OCI-LY3 (cell line): ENCODE results near the gene TJP1.

Source experiments
- H2AFZ ChIP-seq: fragments of 200-600, 300-600 bp; shearing (Covaris generic); 2 replicates; pipeline ENCODE4 v1.6.0; 2014; ENCODE audit warnings: antibody characterized with exemption, low read depth, low read length
- H3K27ac ChIP-seq: fragments of 200-600, 300-600 bp; sonication (generic); 2 replicates; pipeline ENCODE4 v1.5.1; 2014; ENCODE audit warnings: mild to moderate bottlenecking, low read length, moderate library complexity, mixed read lengths
- H3K27me3 ChIP-seq: fragments of 200-600, 300-600 bp; sonication (generic); 2 replicates; pipeline ENCODE4 v1.6.1; 2014; ENCODE audit warnings: low read depth, low read length, mixed read lengths
- H3K36me3 ChIP-seq: fragments of 200-600, 300-600 bp; sonication (generic); replicated peaks from 2 replicates; pipeline ENCODE3; 2014; ENCODE audit warnings: low read depth, low read length, mixed read lengths
- H3K4me1 ChIP-seq: fragments of 300-600, 200-600 bp; sonication (generic); 2 replicates; pipeline ENCODE4 v1.6.1; 2014; ENCODE audit warnings: low read length, mixed read lengths
- H3K4me2 ChIP-seq: fragments of 200-600, 300-600 bp; sonication (generic); 2 replicates; pipeline ENCODE4 v1.6.1; 2014; ENCODE audit warnings: low read length, mixed read lengths
- H3K4me3 ChIP-seq: fragments of 300-600, 200-600 bp; sonication (generic); 2 replicates; pipeline ENCODE4 v1.5.1; 2014; ENCODE audit warnings: antibody characterized with exemption, mild to moderate bottlenecking, low read length, moderate library complexity
- H3K79me2 ChIP-seq: fragments of 300-600, 200-600 bp; shearing (Covaris generic); 2 replicates; pipeline ENCODE4 v1.6.1; 2014; ENCODE audit warnings: mild to moderate bottlenecking, low read length, mixed read lengths
- H3K9ac ChIP-seq: fragments of 300-600, 200-600 bp; shearing (Covaris generic); 2 replicates; pipeline ENCODE4 v1.6.0; 2014; ENCODE audit warnings: mild to moderate bottlenecking, low read length, moderate library complexity
- H3K9me3 ChIP-seq: fragments of 200-600, 300-600 bp; shearing (Covaris generic); 2 replicates; pipeline ENCODE4 v1.6.1; 2014; ENCODE audit warnings: low read length, mixed read lengths; ENCODE audit not compliant: insufficient read depth
- H4K20me1 ChIP-seq: fragments of 200-600, 300-600 bp; sonication (generic); 2 replicates; pipeline ENCODE4 v1.6.1; 2016; ENCODE audit warnings: low read length, mixed read lengths; ENCODE audit not compliant: insufficient read depth
- EZH2phosphoT487 ChIP-seq: fragments of 200-600 bp; shearing (Covaris generic); IDR thresholded peaks from 2 replicates; pipeline ENCODE4 v1.6.1; 2018; ENCODE audit warnings: antibody characterized with exemption, mixed run types, low read depth
- TF ChIP-seq, protein P1 (sequence below): fragments of 200-600, 300-600 bp; sonication (generic); IDR thresholded peaks from 2 replicates; pipeline ENCODE4 v1.5.1; 2014; ENCODE audit warnings: antibody characterized with exemption, low read length, low read depth

Gene TJP1

GRCh38 chr15:29685156-29686078 lies 136.9 kb downstream of the TJP1 start:
- Histone ChIP-seq H3K79me2 (no peaks in the 10 kb centered on the region), H3K27me3 (no peaks in the 10 kb centered on the region), H4K20me1 (no peaks in the 10 kb centered on the region), H2AFZ (peak overlapping the region; percentile 21; the same call in 1 of the 2 replicates), H3K4me2 (peak overlapping the region; percentile 19), H3K36me3 (no peaks in the 10 kb centered on the region), H3K4me1 (peaks cover 14% of the 10 kb centered on the region), H3K9ac (no peak overlapping the region), H3K4me3 (no peak overlapping the region), H3K9me3 (no peaks in the 10 kb centered on the region), H3K27ac (no peak overlapping the region)
- TF ChIP-seq, protein P1, sequence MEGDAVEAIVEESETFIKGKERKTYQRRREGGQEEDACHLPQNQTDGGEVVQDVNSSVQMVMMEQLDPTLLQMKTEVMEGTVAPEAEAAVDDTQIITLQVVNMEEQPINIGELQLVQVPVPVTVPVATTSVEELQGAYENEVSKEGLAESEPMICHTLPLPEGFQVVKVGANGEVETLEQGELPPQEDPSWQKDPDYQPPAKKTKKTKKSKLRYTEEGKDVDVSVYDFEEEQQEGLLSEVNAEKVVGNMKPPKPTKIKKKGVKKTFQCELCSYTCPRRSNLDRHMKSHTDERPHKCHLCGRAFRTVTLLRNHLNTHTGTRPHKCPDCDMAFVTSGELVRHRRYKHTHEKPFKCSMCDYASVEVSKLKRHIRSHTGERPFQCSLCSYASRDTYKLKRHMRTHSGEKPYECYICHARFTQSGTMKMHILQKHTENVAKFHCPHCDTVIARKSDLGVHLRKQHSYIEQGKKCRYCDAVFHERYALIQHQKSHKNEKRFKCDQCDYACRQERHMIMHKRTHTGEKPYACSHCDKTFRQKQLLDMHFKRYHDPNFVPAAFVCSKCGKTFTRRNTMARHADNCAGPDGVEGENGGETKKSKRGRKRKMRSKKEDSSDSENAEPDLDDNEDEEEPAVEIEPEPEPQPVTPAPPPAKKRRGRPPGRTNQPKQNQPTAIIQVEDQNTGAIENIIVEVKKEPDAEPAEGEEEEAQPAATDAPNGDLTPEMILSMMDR, result no peak
- no peak for TF ChIP-seq EZH2phosphoT487

DNA sequence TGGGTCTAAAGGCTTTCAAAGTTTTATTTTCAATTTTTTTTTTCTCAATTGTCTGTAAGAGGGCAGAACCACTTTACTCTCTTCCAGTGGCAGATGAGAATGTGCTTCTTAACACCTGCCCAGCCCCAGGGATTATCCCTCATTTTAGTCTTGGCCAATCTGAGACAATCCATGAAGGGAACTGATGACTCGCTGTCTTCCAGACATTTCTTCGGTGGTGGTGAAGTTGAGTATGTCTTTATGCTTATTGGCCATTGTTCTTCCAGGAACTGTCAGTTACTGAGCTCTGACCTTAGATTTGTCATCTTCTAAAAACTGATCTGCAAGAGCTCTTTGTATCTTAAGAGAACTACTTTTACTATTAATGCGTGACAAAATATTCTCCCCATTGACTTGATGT lies 139.5 kb downstream of the TJP1 start:
- H3K4me3 ChIP-seq, result no peak overlapping the region
- H3K27ac ChIP-seq, result no peak overlapping the region
- H3K4me2 ChIP-seq, result no peak overlapping the region
- H4K20me1 ChIP-seq, result no peaks in the 10 kb centered on the region
- H3K4me1 ChIP-seq, result peaks cover 14% of the 10 kb centered on the region
- no peaks in the 10 kb centered on the region for H3K9me3 ChIP-seq
- H3K9ac ChIP-seq, result no peak overlapping the region
- H2AFZ ChIP-seq, result no peak overlapping the region
- no peak for TF ChIP-seq EZH2phosphoT487
- TF ChIP-seq, protein P1, result no peak
- H3K79me2 ChIP-seq, result no peaks in the 10 kb centered on the region
- H3K36me3 ChIP-seq, result no peaks in the 10 kb centered on the region
- no peaks in the 10 kb centered on the region for H3K27me3 ChIP-seq

DNA sequence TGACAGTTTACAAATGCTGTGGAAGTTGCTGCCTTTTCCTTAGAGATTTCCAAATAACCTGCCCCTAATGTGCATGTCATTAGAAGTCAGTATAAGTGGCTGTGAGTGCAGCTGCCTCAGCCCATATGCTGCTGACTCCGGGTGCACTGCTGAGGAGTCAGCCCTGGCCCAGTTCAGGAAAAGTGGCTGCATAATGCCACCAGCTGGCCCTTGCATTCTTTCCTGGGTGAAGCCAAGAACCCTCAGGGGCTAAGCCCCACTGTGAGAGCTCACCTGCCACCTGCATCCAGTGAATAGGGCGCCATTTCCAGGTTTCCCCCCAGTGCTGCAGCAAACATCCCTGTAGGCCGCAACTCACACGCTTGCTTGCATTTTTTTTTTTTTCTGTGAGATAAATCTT lies 139.9 kb downstream of the TJP1 start:
- Histone ChIP-seq H3K9me3 (no peaks in the 10 kb centered on the region), H3K4me3 (no peak overlapping the region), H3K27me3 (no peaks in the 10 kb centered on the region), H3K36me3 (no peaks in the 10 kb centered on the region), H2AFZ (no peak overlapping the region), H3K4me2 (no peak overlapping the region), H3K27ac (no peak overlapping the region), H3K79me2 (no peaks in the 10 kb centered on the region), H4K20me1 (no peaks in the 10 kb centered on the region), H3K4me1 (peaks cover 14% of the 10 kb centered on the region), H3K9ac (no peak overlapping the region)
- TF ChIP-seq, protein P1, result no peak
- no peak for TF ChIP-seq EZH2phosphoT487

DNA sequence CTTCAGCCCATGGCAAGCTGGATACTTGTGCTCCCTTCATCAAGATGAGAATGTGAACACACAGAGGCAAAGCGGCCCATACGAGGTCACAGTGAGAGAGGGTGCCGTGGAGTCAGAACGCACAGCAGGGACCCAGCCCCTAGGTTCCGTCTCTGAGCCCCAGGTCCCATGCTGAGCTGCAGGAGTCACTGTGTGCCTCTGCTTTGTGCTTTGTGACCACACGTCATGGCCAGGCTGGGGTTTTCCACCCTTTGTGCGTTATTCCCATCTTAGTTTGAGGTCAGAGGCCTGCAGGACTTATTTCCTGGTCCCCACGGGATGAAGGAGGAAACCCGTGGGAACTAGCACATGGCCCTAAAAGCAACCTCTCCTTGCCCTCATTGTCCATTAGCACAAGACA lies 140.3 kb downstream of the TJP1 start:
- H3K4me1 ChIP-seq, result peaks cover 14% of the 10 kb centered on the region
- no peak overlapping the region for H3K9ac ChIP-seq
- H3K36me3 ChIP-seq, result no peaks in the 10 kb centered on the region
- TF ChIP-seq EZH2phosphoT487, result no peak
- TF ChIP-seq, protein P1, result no peak
- H3K27me3 ChIP-seq, result no peaks in the 10 kb centered on the region
- H2AFZ ChIP-seq, result no peak overlapping the region
- H3K27ac ChIP-seq, result no peak overlapping the region
- H3K9me3 ChIP-seq, result no peaks in the 10 kb centered on the region
- H3K4me3 ChIP-seq, result no peak overlapping the region
- H3K4me2 ChIP-seq, result no peak overlapping the region
- H3K79me2 ChIP-seq, result no peaks in the 10 kb centered on the region
- H4K20me1 ChIP-seq, result no peaks in the 10 kb centered on the region
